ENCODE measurements around the gene AASDHPPT. TPM values are rescaled to one million over a fixed set of nuclear protein-coding genes. Genes with fewer than 3 reads are reported as not detected.

AASDHPPT gene
- polyA plus RNA-seq, 1 donor from 2014 or later = 322 TPM

GRCh38 chr11:106101819-106102218, 24.4 kb downstream of the AASDHPPT start:
- Histone ChIP-seq H3K27me3 (ENCODE audit: insufficient read depth, low read depth, low read length) (no peaks in the 10 kb centered on the region), H3K4me3 (ENCODE audit: low read length) (no peak overlapping the region), H2AFZ (ENCODE audit: low read depth, low read length) (no peak overlapping the region), H4K20me1 (ENCODE audit: insufficient read depth) (no peaks in the 10 kb centered on the region), H3K9ac (ENCODE audit: low read length) (no peak overlapping the region), H3K27ac (ENCODE audit: low read length) (no peak overlapping the region), H3K9me3 (ENCODE audit: low read length) (no peaks in the 10 kb centered on the region), H3F3A (ENCODE audit: insufficient read depth, low read length, poor library complexity, severe bottlenecking) (no peaks in the 10 kb centered on the region), H3K79me2 (replicated peaks; ENCODE audit: insufficient read depth, low read length) (no peaks in the 10 kb centered on the region), H3K4me2 (ENCODE audit: low read length) (no peak overlapping the region), H3K36me3 (ENCODE audit: insufficient read depth, low read length) (peaks cover 13% of the 10 kb centered on the region), H3K9me2 (ENCODE audit: insufficient read depth, low read length) (no peaks in the 10 kb centered on the region)
- TF ChIP-seq SMC3 (conservative IDR thresholded peaks at IDR 0.05; ENCODE audit: poor library complexity) (no peak), RAD21 (conservative IDR thresholded peaks at IDR 0.05) (no peak), MXI1 (conservative IDR thresholded peaks at IDR 0.05; ENCODE audit: poor library complexity, severe bottlenecking) (no peak), CTCF (IDR thresholded peaks at IDR 0.05; ENCODE audit: poor library complexity, severe bottlenecking) (no peak), REST (IDR thresholded peaks at IDR 0.05; ENCODE audit: borderline replicate concordance) (no peak)

- no peaks in the 10 kb centered on the region for H3K9me3 ChIP-seq (ENCODE audit: low read length)
- no peak overlapping the region for H2AFZ ChIP-seq (ENCODE audit: low read depth, low read length)
- no peaks in the 10 kb centered on the region for H3K9me2 ChIP-seq (ENCODE audit: insufficient read depth, low read length)
- H3K4me3 ChIP-seq (ENCODE audit: low read length) = no peak overlapping the region
- no peak overlapping the region for H3K4me2 ChIP-seq (ENCODE audit: low read length)
- no peaks in the 10 kb centered on the region for H3K27me3 ChIP-seq (ENCODE audit: insufficient read depth, low read depth, low read length)
- no peaks in the 10 kb centered on the region for H4K20me1 ChIP-seq (ENCODE audit: insufficient read depth)
- no peak for TF ChIP-seq TAF1 (IDR thresholded peaks at IDR 0.05; ENCODE audit: low read depth)
- TF ChIP-seq SMC3 (conservative IDR thresholded peaks at IDR 0.05; ENCODE audit: poor library complexity) = no peak
- TF ChIP-seq REST (IDR thresholded peaks at IDR 0.05; ENCODE audit: borderline replicate concordance) = no peak
- TF ChIP-seq EP300 (conservative IDR thresholded peaks at IDR 0.05; ENCODE audit: poor library complexity, severe bottlenecking) = no peak
- no peak for TF ChIP-seq CTCF (IDR thresholded peaks at IDR 0.05; ENCODE audit: poor library complexity, severe bottlenecking)
- no peak for TF ChIP-seq POLR2AphosphoS5 (IDR thresholded peaks at IDR 0.05)
- TF ChIP-seq MXI1 (conservative IDR thresholded peaks at IDR 0.05; ENCODE audit: poor library complexity, severe bottlenecking) = no peak
- no peak for TF ChIP-seq RAD21 (conservative IDR thresholded peaks at IDR 0.05)
- TF ChIP-seq EZH2 (IDR thresholded peaks at IDR 0.05; ENCODE audit: borderline replicate concordance, insufficient read depth, low read length, poor library complexity, severe bottlenecking) = no peak
- no peak overlapping the region for H3K27ac ChIP-seq (ENCODE audit: low read length)
- no peaks in the 10 kb centered on the region for H3F3A ChIP-seq (ENCODE audit: insufficient read depth, low read length, poor library complexity, severe bottlenecking)
- no peaks in the 10 kb centered on the region for H3K36me3 ChIP-seq (ENCODE audit: insufficient read depth, low read length)
- H3K79me2 ChIP-seq (replicated peaks; ENCODE audit: insufficient read depth, low read length) = no peaks in the 10 kb centered on the region
- H3K9ac ChIP-seq (ENCODE audit: low read length) = no peak overlapping the region
Measured at GRCh38 chr11:106105986-106106385, 28.5 kb downstream of the AASDHPPT start.

All from neural cell (in vitro differentiated cells).